ENCODE data around the gene LTB4R.

DNA sequence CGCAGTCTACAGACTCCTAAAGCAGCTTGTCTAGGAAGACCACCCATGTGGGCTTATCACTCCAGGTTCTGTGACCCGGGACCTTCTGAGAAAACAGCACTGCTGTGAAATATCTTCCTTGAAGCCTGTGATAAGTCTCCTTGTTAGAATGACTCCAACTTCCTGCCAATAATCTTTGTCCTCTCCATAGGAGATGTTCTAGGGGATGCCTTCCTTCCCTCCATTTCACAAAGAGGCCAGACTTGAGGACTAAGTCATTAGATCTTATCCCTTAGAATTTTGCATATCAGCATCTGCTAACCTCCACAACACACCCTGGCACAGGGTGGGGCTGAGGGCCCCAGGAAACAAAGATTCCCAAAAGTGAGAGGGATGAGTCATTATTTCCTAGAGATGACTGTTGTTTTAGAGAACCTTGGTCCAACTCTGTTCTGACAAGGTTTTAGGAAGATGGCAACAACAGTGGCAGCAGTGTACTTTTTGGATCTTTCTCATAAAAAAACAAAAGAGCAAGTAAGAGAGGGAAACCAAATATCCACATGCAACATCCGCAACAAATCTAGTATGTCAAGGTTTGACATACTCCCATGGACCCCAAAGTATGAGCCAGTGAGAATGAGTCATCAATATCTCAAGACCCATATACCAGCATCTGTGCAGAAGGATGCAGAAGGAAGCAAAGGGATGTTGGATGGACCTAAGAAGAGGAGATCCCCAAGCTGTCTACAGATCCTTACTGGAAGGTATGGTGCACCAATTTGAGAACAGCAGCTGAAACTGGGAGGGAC is 6.0 kb downstream of the LTB4R start:
- TF ChIP-seq POLR2AphosphoS5 (IDR thresholded peaks at IDR 0.05; ENCODE audit: low read depth, low read length) (no peak), SIN3A (IDR thresholded peaks at IDR 0.05; ENCODE audit: borderline replicate concordance, insufficient read depth, low read length) (no peak), TAF1 (IDR thresholded peaks at IDR 0.05; ENCODE audit: borderline replicate concordance, insufficient read depth, low read length) (no peak), FOXP2 (optimal IDR thresholded peaks at IDR 0.05; ENCODE audit: borderline replicate concordance, extremely low read depth, extremely low read length, insufficient read depth) (no peak)
- TF ChIP-seq, protein P1, sequence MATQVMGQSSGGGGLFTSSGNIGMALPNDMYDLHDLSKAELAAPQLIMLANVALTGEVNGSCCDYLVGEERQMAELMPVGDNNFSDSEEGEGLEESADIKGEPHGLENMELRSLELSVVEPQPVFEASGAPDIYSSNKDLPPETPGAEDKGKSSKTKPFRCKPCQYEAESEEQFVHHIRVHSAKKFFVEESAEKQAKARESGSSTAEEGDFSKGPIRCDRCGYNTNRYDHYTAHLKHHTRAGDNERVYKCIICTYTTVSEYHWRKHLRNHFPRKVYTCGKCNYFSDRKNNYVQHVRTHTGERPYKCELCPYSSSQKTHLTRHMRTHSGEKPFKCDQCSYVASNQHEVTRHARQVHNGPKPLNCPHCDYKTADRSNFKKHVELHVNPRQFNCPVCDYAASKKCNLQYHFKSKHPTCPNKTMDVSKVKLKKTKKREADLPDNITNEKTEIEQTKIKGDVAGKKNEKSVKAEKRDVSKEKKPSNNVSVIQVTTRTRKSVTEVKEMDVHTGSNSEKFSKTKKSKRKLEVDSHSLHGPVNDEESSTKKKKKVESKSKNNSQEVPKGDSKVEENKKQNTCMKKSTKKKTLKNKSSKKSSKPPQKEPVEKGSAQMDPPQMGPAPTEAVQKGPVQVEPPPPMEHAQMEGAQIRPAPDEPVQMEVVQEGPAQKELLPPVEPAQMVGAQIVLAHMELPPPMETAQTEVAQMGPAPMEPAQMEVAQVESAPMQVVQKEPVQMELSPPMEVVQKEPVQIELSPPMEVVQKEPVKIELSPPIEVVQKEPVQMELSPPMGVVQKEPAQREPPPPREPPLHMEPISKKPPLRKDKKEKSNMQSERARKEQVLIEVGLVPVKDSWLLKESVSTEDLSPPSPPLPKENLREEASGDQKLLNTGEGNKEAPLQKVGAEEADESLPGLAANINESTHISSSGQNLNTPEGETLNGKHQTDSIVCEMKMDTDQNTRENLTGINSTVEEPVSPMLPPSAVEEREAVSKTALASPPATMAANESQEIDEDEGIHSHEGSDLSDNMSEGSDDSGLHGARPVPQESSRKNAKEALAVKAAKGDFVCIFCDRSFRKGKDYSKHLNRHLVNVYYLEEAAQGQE (IDR thresholded peaks at IDR 0.05; ENCODE audit: insufficient read depth in 1 of 2, low read depth in 2 of 2, low read length in 2 of 2): no peak

Measured in PFSK-1 (cell line).